Measurements from ENCODE around the gene DDT.
"Not testable (repeated sequence)": the region's sequence is repeated elsewhere in the genome, so short reads cannot be mapped to it uniquely, and the experiment has no call there.

- TF ChIP-seq, protein P1, sequence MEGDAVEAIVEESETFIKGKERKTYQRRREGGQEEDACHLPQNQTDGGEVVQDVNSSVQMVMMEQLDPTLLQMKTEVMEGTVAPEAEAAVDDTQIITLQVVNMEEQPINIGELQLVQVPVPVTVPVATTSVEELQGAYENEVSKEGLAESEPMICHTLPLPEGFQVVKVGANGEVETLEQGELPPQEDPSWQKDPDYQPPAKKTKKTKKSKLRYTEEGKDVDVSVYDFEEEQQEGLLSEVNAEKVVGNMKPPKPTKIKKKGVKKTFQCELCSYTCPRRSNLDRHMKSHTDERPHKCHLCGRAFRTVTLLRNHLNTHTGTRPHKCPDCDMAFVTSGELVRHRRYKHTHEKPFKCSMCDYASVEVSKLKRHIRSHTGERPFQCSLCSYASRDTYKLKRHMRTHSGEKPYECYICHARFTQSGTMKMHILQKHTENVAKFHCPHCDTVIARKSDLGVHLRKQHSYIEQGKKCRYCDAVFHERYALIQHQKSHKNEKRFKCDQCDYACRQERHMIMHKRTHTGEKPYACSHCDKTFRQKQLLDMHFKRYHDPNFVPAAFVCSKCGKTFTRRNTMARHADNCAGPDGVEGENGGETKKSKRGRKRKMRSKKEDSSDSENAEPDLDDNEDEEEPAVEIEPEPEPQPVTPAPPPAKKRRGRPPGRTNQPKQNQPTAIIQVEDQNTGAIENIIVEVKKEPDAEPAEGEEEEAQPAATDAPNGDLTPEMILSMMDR (IDR thresholded peaks at IDR 0.05; ENCODE audit: insufficient read depth, low read length), result not testable (repeated sequence)
- TF ChIP-seq REST (IDR thresholded peaks at IDR 0.05; ENCODE audit: insufficient replicate concordance, low read depth); GABPA (IDR thresholded peaks at IDR 0.05; ENCODE audit: low read depth); POLR2AphosphoS5 (IDR thresholded peaks at IDR 0.05; ENCODE audit: low read depth); SPI1 (IDR thresholded peaks at IDR 0.05; ENCODE audit: borderline replicate concordance, low read depth): not testable (repeated sequence)
Observed at GRCh38 chr22:23961084-23961771, 13.0 kb downstream of the DDT start, which contains the start of gene GSTT2B.

Data from HL-60 (cell line).